Activated T-cell treated with anti-CD3 and anti-CD28 coated beads for 4 hours (primary cell): ENCODE data around the gene WDR55.
"Not testable (repeated sequence)": the region's sequence is repeated elsewhere in the genome, so short reads cannot be mapped to it uniquely, and the experiment has no call there.

ENCODE experiments used
- DNase-seq: peaks from one replicate; pipeline ENCODE4 v3.0.0-alpha.2; 2020

Gene WDR55

DNA sequence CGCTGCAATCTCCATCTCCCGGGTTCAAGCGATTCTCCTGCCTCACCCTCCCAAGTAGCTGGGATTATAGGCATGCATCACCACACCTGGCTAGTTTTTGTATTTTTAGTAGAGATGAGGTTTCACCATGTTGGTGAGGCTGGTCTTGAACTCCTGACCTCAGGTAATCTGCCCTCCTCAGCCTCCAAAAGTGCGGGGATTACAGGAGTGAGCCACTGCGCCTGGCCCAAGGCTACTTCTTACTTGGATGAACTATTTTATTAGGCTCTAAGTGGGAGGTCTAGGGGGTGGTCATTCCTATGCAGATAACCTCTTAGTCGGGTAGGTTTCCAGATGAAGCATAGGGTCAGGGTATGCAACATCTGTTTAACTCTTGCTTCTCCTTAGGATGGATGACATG is 4.3 kb upstream of the WDR55 start:
- not testable (repeated sequence) for DNase-seq

DNA sequence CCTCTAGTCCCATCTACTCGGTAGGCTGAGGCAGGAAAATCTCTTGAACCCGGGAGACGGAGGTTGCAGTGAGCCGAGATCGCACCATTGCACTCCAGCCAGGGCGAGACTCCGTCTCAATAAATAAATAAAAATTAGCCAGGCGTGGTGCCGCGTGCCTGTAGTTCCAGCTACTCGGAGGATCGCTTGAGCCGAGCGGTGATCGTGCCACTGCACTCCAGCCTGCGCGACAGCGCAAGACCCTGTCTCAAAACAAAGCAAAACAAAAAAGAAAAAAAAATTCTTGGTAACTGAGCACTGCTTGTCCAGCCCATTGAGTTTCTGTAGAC is 710 bp upstream of the WDR55 start:
- no peak for DNase-seq

DNA sequence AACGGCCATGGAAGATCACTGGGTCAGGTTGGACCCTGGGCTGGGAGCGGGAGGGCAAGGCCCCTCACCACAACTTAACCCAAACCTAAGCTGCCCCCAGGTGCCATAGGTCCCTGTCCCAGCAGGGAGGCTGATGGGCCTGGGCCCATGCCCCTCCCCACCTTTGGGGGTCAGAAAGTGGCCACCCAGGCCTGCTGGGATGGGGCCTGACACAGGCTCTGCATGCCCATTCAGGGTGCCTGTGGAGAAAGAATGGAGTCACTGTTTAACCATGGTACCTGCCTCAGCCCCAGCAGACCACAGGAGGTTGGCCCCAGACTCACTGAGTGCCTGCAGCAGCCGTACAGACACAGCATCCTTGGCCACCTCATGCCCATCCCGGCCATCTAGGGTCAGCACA is 6.3 kb downstream of the WDR55 start:
- DNase-seq, result not testable (repeated sequence)

DNA sequence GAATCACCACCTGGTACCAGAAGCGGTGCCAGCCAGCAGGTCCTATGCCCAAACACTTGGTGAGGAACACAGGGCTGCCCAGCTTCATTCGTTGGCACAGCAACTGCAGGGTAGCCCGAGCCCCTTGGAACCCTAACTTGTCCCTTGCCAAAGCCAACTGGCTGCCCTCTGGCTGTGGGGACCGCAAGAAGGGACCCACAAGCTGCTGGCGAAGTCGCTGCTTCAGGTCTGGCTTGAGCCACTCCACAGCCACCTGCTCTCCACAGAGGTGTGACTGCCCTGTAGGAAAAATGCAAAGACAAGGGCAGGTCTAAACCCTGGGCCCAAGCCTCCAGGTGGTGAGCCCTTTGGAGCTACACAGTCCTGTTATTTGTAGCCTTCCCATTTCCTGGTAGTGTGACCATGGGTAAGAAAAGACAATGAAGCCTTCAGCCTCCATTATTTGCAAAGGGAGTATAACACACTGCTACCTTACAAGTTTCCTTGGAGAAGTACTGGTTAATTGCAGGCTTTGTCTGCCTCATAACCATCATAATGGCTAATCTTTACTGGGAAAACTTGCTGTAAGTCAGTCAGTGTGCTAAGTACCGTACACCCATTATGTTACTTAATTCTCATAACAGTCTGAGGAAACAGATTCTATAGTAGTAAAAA is 6.9 kb downstream of the WDR55 start:
- DNase-seq, result no peak

DNA sequence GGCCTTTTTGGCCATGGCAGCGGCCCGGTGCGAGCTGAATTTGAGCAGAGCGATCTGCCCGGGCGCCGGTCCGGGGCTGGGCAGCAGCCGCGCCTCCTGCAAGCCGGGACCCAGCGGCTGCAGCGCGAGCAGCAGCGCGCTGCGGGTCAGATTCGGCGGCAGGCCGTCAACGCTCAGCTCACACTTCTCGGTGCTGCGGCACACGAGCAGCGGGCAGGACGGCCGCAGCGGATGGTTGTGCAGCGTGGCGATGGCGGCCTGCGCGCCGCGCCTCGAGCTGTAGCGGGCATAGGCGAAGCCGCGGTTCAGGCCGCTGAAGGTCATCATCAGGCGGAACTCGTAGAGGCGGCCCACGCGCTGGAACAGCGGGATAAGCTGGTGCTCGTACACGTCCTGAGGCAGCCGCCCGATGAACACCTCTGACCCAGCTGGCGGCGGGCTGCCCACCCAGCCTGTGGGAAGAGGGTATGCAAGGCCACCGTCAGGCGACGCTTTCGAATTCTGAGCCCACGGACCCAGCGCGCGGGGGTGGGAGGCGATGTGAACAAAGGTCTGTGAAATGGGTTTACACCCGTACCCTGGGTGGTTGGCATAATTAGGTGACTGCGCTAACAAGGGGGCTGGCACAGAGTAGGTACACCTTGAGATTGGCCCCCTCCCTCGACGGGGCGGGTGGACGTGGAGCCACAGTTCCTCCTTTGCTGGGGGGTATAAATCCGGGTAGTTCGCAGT is 7.9 kb downstream of the WDR55 start:
- no peak for DNase-seq

DNA sequence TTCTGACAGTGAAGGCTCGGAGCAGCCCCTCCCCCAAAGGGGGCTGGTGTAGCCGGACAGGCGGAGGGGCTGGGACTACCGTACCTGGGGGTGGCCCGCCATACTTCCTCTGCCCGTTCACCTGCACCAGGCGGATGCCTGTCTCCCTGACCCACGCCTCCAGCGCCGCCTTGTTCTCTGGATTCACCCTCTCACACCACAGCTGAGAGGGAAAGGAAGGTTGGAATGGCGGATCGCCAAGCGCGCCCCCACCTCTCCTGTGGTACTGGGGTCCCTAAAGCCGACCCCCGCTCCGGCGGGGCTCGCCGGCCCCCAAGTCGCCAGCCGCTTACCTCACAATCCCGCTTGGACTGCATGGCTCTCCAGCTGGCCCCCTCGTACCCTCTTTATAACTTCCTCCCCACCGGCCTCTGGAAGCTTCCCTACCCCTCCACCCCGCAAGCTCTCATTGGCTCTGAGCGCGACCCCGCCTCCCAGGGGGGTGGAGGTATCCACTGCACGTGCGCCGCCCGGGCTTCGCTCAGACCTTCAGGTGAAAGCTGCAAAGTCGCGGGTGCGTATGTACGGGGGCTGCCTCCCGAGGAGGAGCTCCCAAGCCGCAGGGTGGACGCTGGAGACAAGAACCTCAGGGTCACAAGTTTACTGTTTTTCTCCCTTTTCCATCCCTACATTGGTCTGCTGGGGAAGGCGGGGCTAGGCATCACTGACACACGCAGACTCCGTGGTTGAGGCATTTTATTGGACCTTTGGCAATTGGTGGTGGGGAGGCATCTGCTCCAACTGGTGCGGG is 8.7 kb downstream of the WDR55 start, which contains the start of gene DND1:
Gene DND1, minus strand, starts transcription at position 390 of the 790 bp plus-strand sequence. Its CDS starts 34 bp downstream, at position 356.
- DNase-seq, result no peak

DNA sequence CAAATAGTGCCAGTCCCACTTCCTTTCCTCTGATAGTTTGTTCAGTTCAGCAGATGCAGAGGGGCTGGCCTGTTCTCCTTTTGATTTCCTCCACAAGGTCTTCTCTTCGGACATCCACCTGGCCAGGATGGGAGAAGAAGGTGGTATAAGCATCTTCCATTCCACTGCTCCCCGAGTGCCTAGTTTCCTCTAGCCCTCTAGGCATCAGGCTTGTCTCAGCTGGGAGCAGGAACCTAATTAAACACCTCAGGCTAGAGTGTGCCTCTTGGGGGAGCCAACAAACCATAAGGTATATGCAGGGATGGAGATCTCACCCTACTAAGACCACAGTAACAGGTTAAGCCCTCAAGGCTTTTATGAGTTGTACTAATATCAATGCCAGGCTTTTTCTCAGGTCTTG is 9.5 kb downstream of the WDR55 start:
- DNase-seq, result no peak

DNA sequence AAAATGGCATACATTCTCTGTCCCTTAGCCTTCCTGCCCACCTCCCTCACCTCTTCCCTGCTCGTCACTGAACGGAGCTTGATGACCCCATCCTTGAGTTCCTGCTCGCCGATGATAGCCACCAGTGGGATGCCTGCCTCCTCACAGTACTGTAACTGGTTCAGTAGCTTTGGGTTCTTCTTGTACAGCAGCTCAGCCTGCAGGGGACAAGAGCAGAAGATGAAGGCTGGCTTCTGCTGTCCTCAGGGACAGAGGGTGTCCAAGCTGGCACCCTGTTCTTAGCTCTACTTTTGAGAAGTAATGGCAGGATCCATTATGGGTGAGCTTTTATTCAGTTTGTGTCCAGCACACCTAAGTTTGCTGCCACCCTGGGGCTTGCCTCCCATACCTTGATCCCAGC is 9.9 kb downstream of the WDR55 start:
- no peak for DNase-seq

DNA sequence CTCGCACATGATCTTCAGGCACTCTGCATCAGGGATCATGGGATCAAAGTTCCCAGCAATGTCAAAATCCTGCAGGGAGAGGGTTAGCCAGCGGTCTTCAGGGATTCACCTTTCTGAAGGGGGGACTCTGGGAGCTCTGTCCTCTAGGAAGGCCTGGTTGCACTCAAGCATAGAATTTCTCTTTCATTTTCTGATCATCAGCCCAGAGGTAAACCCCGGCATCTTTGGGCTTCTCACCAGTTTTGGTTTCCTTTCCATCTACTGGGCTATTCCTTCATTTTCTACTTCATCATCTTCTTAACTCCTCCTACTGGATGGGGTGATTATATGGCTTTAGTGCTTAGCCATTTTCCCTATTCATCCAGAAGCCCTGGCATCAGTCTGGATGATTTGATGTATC is 13.2 kb downstream of the WDR55 start:
- DNase-seq, result no peak

DNA sequence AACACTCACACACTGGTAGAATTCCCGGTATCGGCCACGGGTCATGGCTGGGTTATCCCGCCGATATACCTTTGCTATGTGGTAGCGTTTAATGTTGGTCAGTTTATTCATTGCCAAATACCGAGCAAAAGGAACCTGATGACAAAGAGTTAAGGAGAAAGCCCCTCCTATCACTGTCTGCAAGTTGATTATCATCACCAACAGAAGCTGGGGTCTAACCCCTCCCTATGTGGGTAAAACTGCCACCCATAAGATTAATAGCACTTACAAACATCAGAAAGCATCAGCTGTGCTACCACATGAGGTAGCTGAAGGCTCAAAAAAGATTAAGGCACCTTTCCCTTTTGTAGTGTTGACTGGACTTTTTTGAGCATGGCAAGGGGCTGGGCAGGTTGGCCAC is 14.3 kb downstream of the WDR55 start:
- no peak for DNase-seq

DNA sequence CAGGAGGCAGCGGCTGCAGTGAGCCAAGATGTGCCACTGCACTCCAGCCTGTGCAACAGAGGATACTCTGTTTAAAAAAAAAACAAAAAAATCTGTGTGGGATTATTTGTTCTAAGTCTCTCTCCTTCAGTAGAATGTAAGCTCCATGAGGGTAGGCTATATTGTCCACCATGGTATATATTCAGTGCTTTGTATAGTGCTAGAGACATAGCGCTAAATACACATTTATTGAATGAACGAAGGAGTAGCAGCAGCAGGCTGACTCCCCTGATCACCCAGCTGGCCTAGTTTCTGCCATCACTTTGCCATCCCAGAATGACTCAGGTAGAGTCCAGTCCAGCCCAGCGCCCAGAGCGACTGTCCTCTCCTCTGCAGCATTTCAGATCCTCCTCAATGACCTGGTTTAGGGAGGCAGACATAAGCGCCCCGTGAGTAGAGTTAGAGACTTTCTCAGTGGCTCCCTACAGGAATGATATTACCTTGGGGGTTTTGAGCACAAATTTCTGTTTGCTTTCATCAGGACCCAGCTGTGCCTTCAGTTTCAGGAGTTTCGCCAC is 25.8 kb downstream of the WDR55 start:
- no peak for DNase-seq

DNA sequence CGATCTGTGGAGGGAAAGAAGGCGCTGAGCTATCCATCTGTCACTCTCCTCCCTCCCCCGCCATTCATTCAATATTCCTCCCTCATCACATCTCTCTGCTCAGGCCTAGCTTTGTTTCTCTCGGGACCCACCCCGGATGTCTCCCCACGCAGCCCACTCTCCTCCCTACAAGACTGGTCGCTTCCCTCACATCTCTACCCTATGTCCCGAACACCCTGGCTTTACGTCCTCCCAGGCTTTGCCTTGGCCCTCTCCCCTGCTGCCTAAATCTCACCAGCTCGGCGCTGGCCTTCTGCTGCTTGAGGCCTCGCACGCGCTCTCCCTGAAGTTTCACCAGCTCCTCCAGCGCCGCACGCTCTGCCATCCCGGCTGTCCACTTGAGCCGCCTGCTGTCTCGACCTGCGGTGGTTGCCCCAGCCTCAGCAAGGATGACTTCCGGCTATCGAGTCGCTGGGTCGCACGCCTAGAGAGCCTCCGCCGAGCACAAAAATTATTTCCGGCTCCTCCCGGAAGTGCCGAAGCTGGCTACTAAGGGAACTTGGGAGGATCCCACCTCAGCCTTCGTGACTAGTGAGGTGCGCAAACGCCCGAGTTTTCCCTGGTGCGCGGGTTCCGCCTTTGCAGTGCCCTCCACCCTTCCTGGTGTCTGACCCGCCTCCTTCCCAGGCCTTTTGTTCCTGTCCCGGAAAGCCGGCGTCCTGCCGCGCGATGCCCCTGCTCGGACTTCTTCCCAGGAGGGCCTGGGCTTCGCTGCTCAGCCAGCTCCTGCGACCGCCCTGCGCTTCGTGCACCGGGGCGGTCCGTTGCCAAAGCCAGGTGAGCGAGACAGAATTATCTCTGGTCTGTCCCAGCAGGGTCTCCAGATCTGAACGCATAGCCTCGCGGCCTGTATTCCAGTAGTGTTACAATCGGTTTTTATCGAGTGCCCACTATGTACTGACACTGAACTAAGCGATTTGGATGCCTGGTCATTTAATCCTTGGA is 26.5 kb downstream of the WDR55 start, which contains the start of the genes HARS1 and HARS2:
Gene HARS1, minus strand, starts transcription at position 430 of the 984 bp plus-strand sequence. Its CDS starts 66 bp downstream, at position 364.
Gene HARS2, plus strand, starts transcription at position 515 of the 984 bp plus-strand sequence. Its CDS starts 194 bp downstream, at position 709.
- peak; percentile 69 for DNase-seq

DNA sequence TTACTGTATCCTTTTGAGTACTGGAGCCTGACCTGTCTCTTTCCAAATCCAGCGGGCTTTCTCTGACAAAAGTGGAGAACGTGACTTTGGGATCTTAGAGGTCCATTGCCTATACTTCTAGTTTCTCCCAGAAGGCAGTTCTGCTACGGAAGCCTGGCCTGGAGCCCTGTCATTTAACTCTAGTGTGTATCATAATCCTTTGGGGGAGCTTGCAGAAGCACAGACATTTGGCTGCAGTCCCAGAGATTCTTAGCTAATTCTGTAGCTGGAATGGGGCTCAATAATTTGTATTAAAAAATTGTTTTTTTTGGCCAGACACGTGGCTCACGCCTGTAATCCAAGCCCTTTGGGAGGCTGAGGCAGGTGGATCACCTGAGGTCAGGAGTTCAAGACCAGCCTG is 29.6 kb downstream of the WDR55 start:
- no peak for DNase-seq

DNA sequence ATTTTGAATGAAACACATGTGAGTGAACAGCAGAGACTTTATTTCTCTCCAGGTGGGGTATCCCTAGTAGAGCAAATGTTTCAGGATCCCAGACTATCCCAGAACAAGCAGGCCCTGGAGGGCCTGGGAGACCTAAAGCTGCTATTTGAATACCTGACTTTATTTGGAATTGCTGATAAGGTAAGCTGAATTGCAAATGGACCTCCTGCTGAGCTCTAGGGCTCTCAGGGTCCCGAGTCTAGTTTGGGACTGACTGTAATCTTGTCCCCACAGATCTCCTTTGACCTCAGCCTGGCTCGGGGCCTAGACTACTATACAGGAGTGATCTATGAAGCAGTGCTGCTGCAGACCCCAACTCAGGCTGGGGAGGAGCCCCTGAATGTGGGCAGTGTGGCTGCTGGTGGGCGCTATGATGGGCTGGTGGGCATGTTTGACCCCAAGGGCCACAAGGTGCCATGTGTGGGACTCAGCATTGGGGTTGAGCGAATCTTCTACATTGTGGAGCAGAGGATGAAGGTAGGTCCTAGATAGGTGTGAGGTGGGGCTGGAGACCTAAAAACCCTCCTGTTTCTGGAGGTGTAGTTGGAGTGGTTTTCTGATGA is 32.3 kb downstream of the WDR55 start:
- DNase-seq, result no peak

DNA sequence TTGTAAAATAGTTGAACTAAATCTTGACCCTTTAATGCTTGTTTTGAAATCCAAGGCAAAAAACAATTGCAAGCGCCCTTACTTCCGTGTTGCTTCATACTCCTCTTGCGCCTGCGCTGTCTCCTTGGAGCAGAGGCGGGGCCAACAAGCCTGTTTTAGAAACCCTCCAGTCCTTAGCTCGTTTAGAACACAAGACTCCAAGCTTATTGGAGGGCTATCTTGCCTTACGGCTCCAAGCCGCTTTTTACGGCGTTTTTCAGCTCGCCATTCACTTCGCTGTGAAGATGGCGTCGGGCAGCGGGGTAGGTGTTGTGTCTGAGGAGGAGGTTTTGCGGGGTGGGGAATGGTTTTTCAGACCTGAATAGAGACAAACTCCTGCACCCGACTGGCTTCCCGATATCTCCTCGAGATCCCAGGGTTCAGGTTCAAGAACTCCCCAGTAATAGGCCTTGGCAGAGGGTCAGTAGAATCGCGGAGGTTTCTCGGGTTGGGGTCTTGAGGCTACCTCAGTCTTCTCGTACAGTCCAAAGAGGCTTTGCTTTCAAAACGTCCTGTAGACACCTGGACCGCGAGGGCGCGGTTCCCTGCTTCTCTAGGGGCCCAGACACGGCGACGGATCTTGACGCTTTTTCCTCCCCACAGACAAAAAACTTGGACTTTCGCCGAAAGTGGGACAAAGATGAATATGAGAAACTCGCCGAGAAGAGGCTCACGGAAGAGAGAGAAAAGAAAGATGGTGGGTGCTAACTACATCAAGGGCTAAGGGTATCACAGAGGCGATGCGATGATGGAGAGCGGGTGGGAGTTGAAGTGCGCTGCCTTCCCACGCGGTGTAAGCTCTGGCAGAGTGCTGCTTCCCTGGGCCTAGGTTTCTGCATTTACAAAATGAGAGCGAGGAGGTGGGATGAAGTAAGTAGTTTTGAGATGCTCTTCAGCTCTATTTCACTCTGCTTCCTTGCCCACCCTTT is 35.8 kb downstream of the WDR55 start, which contains the start of gene ZMAT2:
Gene ZMAT2, plus strand, starts transcription at position 271 of the 968 bp plus-strand sequence. Its CDS starts 14 bp downstream, at position 285.
- DNase-seq, result peak; percentile 89

DNA sequence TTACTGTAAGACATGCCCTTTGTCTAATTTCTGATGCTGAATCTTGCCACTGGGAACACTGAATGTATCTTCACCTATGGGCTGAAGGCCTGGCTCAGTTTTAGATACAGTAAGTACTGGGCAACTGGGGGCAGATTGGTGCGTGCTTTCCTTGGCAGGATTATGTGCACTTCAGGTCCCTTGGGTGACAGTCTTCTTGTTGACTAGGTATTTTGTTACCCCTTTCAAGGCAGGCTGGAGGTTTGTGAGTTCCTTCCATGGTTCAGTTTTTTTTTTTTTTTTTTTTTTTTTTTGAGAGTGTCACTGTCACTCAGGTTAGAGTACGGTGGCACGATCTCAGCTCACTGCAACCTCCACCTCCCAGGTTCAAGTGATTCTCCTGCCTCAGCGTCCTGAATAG is 43.1 kb downstream of the WDR55 start:
- no peak for DNase-seq

DNA sequence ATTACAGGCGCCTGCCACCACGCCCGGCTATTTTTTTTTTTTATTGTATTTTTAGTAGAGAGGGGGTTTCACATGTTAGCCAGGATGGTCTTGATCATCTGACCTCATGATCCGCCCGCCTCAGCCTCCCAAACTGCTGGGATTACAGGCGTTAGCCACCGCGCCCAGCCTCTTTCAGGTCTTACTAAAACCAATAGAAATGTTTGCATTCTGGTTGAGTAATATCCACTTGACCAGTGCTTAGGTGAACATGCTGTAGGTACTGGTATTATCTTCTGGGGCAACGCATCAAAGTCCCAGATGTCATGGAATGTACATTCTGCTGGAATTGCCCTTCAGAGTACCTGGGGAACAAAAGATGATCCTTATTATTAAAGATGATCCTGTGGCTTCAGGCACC is 44.1 kb downstream of the WDR55 start:
- not testable (repeated sequence) for DNase-seq

DNA sequence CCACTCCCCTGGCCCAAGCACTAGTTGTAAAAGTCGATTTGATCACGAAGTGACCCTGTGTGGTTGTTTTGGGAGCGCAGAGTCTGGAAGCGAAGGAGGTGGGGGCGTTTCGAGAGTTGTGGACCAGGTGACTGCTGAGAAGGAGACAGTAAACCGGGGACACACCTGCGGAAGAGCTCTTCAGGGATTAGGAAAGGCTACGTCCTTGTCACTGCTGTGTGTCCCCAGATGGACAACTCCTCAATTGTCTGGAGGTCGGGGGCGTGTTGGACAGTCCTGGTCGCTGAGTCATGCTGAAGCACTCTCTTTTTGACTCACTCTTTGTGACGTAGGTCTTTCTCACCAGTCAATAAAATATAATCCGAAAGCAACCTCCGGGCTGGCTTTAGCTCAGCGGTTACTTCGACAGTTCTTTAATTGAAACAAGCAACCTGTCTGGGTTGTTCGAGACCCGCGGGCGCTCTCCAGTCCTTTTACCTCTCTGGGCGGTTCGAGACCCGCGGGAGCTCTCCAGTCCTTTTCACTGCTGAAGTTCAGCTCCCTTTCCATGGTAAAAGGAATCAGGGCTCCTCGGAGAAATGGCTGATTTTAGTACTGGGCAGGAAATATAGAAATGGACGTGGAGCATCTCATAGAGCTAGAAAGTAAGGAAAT is 46.3 kb downstream of the WDR55 start:
- peak; percentile 95 for DNase-seq

DNA sequence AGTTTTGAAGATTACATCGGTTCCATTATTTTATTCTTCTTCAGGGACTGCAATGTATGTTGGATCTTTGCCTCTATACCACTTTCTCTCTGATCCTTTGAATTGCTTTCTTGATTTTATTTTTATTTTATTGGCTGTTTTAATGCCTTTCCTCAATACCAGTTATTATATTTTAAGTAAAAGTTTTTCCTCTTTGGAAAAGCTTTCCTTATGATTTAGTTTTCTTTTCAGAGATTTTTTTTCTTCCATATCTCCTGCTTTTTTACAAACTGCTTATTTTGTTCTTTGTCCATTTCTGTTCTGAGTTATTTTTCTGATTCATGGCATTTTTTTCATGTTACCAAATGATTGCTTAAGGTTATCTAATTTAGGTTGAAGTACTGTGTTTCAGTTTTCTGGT is 47.1 kb downstream of the WDR55 start:
- no peak for DNase-seq
